A673 (cell line): ENCODE results near the gene NDUFAF2. TPM values are rescaled to one million over a fixed set of nuclear protein-coding genes. Genes with fewer than 3 reads are reported as not detected.

Source experiments
- BruUV-seq: library from RNA; stranded (reverse); fragments of 400-500 nt; replicated peaks from 2 replicates; lab custom pipeline; 2021; lab: Mats Ljungman, UMichigan
- CTCF ChIA-PET: fragments of 300-600 bp; sonication (Branson Sonifier 250); formaldehyde crosslinking; loops from one replicate; lab custom pipeline; 2022; ENCODE audit warnings: antibody characterized with exemption; lab: Charles Lee
- POLR2A ChIA-PET: fragments of 300-600 bp; sonication (Branson Sonifier 250); formaldehyde crosslinking; loops from one replicate; lab custom pipeline; 2022; ENCODE audit warnings: antibody characterized with exemption; ENCODE audit not compliant: low non-redundant PET; lab: Charles Lee
- DNase-seq: peaks from one replicate; pipeline ENCODE4 v3.0.0-alpha.2; 2015; ENCODE audit warnings: low spot score
- H3K27ac ChIP-seq: fragments of 200-600 bp; sonication (generic); 2 replicates; pipeline ENCODE4 v1.5.1; 2016; ENCODE audit warnings: mixed run types, low read depth, mild to moderate bottlenecking, mixed read lengths, antibody characterized with exemption, low read length; ENCODE audit not compliant: poor library complexity, severe bottlenecking
- H3K27me3 ChIP-seq: fragments of 200-600 bp; sonication (generic); replicated peaks from 2 replicates; pipeline ENCODE4 v1.6.1; 2017; ENCODE audit warnings: mixed run types, low read depth, mild to moderate bottlenecking, mixed read lengths, antibody characterized with exemption, low read length; ENCODE audit not compliant: insufficient read depth, poor library complexity
- H3K36me3 ChIP-seq: fragments of 200-600 bp; sonication (generic); 2 replicates; pipeline ENCODE4 v1.6.1; 2016; ENCODE audit warnings: mixed run types, mild to moderate bottlenecking, mixed read lengths, antibody characterized with exemption, low read length; ENCODE audit not compliant: insufficient read depth, poor library complexity, severe bottlenecking
- H3K4me1 ChIP-seq: fragments of 200-600 bp; sonication (generic); 2 replicates; pipeline ENCODE4 v1.6.1; 2017; ENCODE audit warnings: mixed run types, mild to moderate bottlenecking, mixed read lengths, antibody characterized with exemption, low read length; ENCODE audit not compliant: insufficient read depth, poor library complexity, severe bottlenecking
- H3K4me3 ChIP-seq: fragments of 200-600 bp; sonication (generic); 2 replicates; pipeline ENCODE4 v1.5.1; 2016; ENCODE audit warnings: low read depth, mixed run types, mild to moderate bottlenecking, mixed read lengths, low read length; ENCODE audit not compliant: poor library complexity, severe bottlenecking
- H3K9me3 ChIP-seq: fragments of 200-600 bp; sonication (generic); 2 replicates; pipeline ENCODE4 v1.6.1; 2016; ENCODE audit warnings: mixed run types, low read depth, mild to moderate bottlenecking, mixed read lengths, antibody characterized with exemption, low read length; ENCODE audit not compliant: poor library complexity, severe bottlenecking
- EZH2 ChIP-seq: fragments of 200-600 bp; sonication (generic); IDR thresholded peaks from 2 replicates; pipeline ENCODE4 v1.6.1; 2017; ENCODE audit warnings: borderline replicate concordance, low read depth, mild to moderate bottlenecking, mixed read lengths, antibody characterized with exemption, low read length; ENCODE audit not compliant: poor library complexity, severe bottlenecking
- intact Hi-C: fragments of 100-400 bp; cut with micrococcal nuclease; formaldehyde crosslinking; loops from one replicate; pipeline ENCODE4 v1.10.0; 2022; ENCODE audit not compliant: unreplicated experiment
- total RNA-seq: library from RNA; stranded (reverse); gene quantifications from 2 replicates; pipeline ENCODE4 v1.2.3, GENCODE V29; 2021
- TF ChIP-seq, protein P1 (sequence below): fragments of 300-800, 200-600 bp; sonication (generic); conservative IDR thresholded peaks from 2 replicates; pipeline ENCODE4 v1.5.1; 2017; ENCODE audit warnings: low read depth, mild to moderate bottlenecking, antibody characterized with exemption, low read length, moderate library complexity, mixed read lengths

Gene NDUFAF2
- total RNA-seq, 1 experiment from 2014 or later, result 61.6 TPM

- CTCF ChIA-PET, result no interaction called here
- no TSS peak for BruUV-seq
- no peaks in the 10 kb centered on the region for H3K36me3 ChIP-seq
- POLR2A ChIA-PET, result no interaction called here
- H3K4me1 ChIP-seq, result no peaks in the 10 kb centered on the region
- no peak for DNase-seq
- TF ChIP-seq, protein P1, sequence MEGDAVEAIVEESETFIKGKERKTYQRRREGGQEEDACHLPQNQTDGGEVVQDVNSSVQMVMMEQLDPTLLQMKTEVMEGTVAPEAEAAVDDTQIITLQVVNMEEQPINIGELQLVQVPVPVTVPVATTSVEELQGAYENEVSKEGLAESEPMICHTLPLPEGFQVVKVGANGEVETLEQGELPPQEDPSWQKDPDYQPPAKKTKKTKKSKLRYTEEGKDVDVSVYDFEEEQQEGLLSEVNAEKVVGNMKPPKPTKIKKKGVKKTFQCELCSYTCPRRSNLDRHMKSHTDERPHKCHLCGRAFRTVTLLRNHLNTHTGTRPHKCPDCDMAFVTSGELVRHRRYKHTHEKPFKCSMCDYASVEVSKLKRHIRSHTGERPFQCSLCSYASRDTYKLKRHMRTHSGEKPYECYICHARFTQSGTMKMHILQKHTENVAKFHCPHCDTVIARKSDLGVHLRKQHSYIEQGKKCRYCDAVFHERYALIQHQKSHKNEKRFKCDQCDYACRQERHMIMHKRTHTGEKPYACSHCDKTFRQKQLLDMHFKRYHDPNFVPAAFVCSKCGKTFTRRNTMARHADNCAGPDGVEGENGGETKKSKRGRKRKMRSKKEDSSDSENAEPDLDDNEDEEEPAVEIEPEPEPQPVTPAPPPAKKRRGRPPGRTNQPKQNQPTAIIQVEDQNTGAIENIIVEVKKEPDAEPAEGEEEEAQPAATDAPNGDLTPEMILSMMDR, result no peak
- no peak for TF ChIP-seq EZH2
- no peaks in the 10 kb centered on the region for H3K9me3 ChIP-seq
- H3K27me3 ChIP-seq, result no peaks in the 10 kb centered on the region
- H3K27ac ChIP-seq, result no peak overlapping the region
- no peak overlapping the region for H3K4me3 ChIP-seq
- intact Hi-C loops, result no loop called here
Observed at GRCh38 chr5:61082516-61083280, 137.7 kb downstream of the NDUFAF2 start.

DNA sequence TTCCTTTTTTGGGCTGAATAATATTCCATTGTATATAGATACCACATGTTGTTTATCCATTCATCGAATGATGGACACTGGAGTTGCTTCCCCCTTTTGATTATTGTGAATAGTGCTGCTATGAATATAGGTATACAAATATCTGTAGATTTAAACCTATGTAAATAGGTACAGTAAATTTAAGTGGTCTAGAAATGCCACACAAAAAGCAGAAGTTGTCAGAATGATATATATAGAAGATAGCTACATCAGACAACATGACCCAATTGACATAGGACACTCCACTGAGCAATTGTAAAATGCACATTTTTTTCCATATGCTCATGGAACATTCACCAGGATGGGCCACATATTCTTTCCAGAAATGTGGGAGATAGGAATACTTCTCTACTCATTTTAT lies 139.7 kb downstream of the NDUFAF2 start:
- TF ChIP-seq, protein P1, result no peak
- no peak for TF ChIP-seq EZH2
- Histone ChIP-seq H3K36me3 (no peaks in the 10 kb centered on the region), H3K27me3 (no peaks in the 10 kb centered on the region), H3K27ac (no peak overlapping the region), H3K4me3 (no peak overlapping the region), H3K4me1 (no peaks in the 10 kb centered on the region), H3K9me3 (no peaks in the 10 kb centered on the region)
- ChIA-PET POLR2A (no interaction called here), CTCF (no interaction called here)
- intact Hi-C loops, result no loop called here
- DNase-seq, result no peak
- BruUV-seq, result no TSS peak

DNA sequence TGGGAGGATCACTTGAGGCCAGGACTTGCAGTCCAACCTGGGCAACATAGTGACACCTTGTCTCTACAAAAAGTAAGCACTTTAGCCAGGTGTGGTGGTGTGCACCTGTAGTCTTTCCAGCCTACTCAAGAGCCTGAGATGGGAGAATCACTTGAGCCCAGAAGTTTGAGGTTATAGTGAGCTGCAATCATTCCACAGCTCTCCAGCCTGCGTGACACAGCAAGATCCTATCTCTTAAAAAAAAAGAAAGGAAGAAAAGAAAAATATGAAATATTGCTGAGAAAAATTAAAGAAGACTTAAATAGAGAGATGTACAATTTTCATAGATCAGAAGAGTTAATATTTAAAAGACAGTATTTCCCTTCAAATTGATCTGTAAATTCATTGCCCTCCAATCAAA lies 140.9 kb downstream of the NDUFAF2 start:
- Histone ChIP-seq H3K4me1 (no peaks in the 10 kb centered on the region), H3K4me3 (no peak overlapping the region), H3K36me3 (no peaks in the 10 kb centered on the region), H3K27me3 (no peaks in the 10 kb centered on the region), H3K27ac (no peak overlapping the region), H3K9me3 (no peaks in the 10 kb centered on the region)
- no peak for DNase-seq
- no peak for TF ChIP-seq EZH2
- TF ChIP-seq, protein P1, result no peak
- intact Hi-C loops, result no loop called here
- ChIA-PET POLR2A (no interaction called here), CTCF (no interaction called here)
- no TSS peak for BruUV-seq
